HG02981 (cell line): ENCODE results near the gene ALDH1L1.
"Not testable (repeated sequence)": the region's sequence is repeated elsewhere in the genome, so short reads cannot be mapped to it uniquely, and the experiment has no call there.

ENCODE experiments used
- ATAC-seq: cut with Tn5 transposase; IDR thresholded peaks from one replicate; pipeline ENCODE4 v1.9.1; 2021; ENCODE audit warnings: mild to moderate bottlenecking, moderate library complexity; ENCODE audit not compliant: unreplicated experiment

Gene ALDH1L1

DNA sequence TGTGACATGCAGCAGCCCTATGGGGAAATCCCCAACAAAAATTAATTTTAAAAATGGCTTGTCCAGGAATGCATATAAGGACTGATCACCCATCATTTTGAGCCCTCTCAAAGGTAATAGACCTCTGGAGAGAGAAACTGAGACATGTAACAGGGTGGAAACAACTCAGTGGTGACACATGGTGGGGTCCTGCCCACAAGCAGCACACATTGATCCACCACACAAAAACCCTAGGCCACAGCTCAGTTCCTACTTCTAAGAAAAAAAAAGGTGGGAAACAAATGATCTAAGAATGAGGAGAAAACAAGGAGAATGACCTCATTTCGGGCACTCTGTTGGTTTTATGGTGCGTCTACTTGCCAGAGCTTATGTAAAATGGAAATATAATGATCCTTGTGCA lies 94.5 kb downstream of the ALDH1L1 start:
- ATAC-seq = no peak

DNA sequence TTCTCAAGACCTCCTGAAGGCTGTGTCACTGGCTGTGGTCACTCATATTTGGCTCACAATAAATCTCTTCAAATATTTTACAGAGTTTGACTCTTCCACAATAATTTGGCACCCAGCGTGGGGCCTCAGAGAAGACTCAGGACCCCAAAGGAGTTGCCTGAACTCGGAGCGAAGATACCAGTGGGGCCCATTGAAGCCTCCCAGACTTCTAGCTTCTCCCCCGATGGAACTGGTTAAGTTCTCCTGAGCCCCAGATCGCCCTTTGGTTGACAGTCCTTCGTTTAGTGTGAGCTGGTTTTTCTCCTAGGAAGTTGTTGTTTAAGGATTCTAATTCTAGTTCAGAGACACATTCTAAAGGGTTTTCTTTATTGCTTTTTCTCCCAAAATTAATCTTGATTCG lies 95.1 kb downstream of the ALDH1L1 start:
- no peak for ATAC-seq

- no peak for ATAC-seq
Observed at GRCh38 chr3:126084768-126085180, 95.6 kb downstream of the ALDH1L1 start.

GRCh38 chr3:126083913-126084767 lies 96.2 kb downstream of the ALDH1L1 start, which contains the start of gene SLC41A3:
Gene SLC41A3, minus strand, starts transcription at chr3:126084124. Its CDS starts 15,905 bp downstream, at chr3:126068219.
- ATAC-seq = peak; percentile 87

DNA sequence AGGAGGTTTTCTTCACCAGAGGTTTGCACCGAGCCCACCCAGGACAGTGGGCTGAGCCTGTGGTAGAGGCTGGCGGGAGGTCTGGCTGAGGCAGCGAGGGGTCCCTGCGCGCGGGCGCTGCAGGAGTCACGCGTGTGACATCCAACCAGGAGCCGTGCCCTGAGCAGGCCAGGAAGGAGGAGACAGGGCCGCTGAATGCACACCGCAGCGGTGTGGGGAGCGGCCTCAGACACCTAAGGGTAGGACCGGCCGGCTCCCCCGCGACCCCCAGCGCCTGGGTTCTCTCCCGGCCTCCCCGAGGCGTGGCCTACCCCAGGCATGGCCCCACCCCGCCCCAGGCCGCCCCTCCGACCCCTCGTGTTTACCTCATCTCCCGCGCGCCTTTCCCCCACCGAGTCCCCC lies 96.9 kb downstream of the ALDH1L1 start:
- ATAC-seq = peak; percentile 51

DNA sequence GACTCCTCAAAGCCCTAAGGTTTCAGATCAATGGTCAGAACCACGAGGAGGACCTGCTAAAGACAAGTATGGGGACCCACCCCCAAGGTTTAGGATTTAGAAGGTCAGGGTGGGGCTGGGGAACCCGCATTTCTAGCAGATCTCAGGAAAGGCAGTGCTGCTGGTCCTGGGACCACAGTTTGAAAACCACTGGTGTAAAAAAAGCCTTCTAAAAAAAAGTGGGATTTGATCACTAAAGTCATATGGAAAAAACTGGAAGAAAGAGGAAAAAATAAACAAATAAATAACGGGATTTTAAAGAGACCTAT lies 97.3 kb downstream of the ALDH1L1 start:
- ATAC-seq = no peak

DNA sequence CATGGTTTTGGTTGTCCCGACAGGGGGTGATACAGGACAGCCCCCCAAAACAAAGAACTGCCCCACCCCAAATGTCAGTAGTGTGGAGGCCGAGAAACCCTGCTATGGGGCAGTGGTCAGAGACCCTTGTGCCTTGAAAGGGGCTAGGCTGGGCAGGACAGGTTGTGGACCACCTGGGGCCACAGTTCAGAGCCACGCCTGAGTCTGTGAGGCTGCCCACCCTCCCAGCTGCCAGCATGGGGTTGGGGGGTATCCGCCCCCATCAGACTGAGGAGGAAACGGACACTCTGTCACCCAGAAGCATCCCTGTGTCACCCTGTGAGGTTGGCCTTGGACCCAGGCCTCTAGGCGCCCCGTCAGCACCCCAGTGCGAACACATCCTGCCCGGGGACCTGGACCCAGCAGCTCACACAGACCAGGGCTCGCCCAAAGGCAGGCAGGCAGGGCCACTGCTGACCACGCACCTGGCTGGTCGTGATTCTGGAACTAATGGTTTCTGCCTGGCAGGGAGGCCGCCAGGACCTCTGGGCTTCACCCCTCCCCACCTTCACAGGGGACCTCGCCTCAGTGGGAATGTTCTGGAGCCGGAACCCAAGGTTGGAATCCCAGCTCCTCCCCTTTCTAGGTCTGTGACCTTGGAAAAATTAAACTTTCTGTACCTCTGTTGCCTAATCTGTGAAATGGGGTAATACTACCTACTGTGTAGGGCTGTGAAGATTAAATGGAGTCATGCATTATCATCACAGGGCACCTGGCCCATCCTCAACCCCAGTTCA lies 97.8 kb downstream of the ALDH1L1 start:
- no peak for ATAC-seq

DNA sequence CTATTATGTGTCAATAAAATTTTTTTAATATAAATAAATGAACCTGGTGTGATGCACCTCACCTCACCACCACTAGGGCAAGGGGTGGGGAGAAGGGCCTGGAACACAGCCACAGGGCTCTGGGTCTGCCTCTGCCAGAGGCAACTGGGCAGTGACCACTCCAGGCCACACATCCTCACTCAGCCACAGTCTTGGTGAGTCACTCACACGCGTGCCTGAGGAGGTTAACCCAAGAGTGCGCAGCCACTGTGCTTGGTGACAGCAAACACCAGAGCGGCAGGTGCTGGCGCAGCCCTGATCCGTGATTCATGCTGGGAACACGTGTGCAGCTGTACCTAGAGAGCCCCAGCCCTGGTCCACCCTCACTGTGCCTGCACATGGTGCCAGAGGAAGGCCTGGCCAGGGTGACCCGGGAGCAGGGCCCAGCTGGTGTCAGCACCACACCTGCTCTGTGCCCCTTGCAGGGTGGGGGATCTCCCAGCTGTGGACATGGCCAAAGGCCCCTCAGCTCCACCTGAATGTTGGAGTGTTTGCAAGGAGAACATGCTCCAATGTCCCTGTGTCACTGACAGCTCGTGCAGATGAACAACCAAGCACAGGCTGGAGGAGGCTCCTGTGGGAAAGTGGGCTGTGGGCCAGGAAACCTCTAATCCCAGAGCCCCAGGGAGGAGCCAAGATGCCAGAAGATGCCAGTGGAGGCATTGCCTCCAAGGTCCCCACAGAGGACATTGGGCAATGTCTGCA lies 98.6 kb downstream of the ALDH1L1 start:
- no peak for ATAC-seq

DNA sequence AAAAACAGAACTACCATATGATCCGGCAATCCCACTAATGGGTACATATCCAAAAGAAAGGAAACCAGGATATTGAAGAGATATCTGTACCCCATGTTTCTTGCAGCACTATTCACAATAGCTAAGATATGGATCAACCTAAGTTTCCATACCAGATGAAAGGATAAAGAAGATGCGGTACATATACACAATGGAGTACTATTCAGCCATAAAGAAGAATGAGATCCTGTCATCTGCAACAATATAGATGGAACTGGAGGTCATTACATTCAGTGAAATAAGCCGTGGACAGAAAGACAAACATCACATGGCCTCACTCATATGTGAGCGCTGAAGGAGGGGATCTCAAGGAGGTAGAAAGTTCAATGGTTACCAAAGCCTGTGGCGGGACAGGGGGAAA lies 99.4 kb downstream of the ALDH1L1 start:
- no peak for ATAC-seq

DNA sequence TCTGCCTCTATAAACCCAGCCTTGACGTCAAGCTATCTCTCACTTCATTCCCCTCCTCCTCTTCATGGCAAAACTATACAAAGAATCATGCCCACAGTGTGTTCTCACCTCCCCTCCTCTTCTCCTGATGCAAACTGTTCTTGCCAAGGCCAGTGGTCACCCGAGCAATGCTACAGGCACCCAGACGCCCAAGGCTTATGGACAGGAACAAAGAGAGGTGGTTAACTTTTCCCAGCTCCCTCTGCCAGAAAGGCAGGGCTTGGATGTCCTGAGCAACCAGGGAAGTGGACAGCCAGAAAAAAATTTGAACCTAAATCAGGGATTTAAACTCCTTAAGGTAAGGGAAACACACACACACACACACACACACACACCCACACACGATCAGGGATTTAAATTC lies 101.5 kb downstream of the ALDH1L1 start:
- ATAC-seq = no peak

DNA sequence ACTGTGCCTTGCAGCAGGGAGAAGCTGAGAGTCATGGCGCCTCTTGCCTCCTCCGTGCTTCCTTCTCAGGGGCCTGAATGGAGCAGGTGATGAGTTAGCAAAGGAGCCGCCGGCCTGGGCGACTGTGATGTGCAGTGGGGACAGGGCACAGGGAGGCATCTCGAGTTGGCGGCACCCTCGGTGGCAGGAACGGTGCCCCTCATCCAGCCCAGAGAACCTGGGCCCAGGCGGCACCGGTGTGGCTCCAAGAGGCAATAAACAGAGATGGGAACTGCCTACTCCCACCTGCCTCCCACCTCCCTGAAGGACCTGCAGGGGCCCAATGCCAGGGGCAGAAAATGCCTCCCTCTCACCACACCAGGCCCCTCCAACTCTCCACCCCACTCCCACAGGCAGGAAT lies 102.6 kb downstream of the ALDH1L1 start:
- no peak for ATAC-seq

DNA sequence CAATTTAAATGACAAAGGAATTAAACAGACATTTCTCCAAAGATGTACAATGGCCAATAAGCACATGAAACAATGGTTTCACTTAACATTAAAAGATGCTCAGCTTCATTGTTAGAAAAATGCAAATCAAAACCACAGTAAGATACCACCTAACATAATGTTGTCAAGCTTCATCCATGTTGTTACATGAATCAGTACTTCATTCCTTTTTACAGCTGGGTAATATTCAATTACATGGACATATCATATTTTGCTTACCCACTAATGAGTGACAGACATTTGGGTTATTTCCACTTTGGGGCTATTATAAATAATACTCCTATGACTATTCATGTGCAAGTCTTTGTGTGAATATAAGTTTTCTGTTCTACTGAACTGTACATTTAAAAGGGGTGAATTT lies 104.2 kb downstream of the ALDH1L1 start:
- no peak for ATAC-seq

GRCh38 chr3:126070146-126070545 lies 110.2 kb downstream of the ALDH1L1 start:
- ATAC-seq = no peak

DNA sequence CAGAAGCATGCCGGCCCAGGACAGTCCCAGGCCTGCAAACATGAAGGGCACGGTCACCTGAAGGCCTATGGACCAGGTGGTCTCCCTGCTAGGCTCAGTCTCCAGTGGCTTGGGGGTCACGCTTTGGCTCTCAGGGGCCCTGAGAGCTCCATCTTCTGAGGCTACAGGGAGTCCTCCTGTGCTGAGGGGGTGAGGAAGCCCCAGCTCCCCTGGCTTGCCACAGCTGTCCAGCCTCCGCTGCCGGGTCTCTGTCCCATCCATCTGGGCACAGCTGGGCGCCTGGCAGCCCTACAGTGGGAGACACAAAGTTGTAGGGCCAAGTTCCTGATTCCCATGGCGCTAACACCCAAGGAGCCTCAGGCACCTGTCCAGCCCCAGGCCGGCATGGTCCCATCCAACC lies 112.4 kb downstream of the ALDH1L1 start:
- no peak for ATAC-seq

GRCh38 chr3:126066676-126067075 lies 113.7 kb downstream of the ALDH1L1 start:
- ATAC-seq = not testable (repeated sequence)

DNA sequence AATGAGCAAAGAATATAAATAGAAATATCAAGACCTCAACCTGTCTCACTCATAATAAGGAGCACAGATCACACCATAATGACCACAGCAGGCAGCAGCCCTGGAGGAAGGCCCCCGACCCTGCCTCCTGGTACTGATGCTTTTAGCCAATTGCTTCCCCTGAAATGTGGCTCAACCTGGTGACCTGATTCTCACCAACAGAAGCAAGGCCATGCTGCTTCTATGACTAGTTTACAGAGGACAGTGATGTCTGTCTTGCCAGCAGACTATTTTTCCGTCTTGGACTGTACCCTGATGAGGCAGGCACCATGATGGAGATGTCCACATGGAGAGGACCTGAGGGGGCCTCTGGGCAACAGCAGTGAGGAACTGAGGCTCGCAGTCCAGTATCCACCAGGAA lies 114.5 kb downstream of the ALDH1L1 start:
- ATAC-seq = no peak

- ATAC-seq = no peak
Observed at GRCh38 chr3:126064627-126065258, 115.6 kb downstream of the ALDH1L1 start.

DNA sequence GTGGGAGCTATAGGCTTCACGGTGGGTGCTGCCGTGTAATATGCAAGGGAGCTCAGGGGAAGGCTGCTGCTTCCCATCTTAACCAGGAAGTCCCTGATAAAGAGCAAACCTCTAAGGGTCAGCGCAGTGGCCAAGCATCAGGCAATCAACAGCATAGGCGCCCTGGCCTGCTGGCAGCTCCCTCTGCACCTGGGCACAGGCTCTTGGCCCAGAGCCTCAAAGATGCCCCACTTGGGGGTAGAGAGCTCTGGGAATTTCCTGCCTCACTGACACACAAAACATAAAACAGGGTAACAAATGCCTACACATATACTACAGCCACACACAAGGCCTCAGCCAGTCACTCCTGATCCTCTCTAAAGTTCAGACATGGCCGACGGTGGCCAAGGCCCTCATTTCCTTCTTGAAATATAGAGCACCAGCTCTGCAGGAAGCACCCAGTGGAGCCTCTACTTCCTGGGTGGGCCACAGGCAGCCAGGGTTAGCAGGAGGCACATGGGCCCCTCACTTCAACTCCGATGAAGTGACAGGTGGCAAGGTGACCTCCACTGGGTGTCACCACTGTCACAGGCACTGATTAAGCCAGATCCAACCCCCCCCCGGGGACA lies 116.9 kb downstream of the ALDH1L1 start:
- no peak for ATAC-seq

GRCh38 chr3:126061301-126062032 lies 118.9 kb downstream of the ALDH1L1 start:
- ATAC-seq = no peak

GRCh38 chr3:126060613-126061145 lies 119.7 kb downstream of the ALDH1L1 start:
- no peak for ATAC-seq
